A549 (cell line): ENCODE data around the gene ABHD8. TPM values are rescaled to one million over a fixed set of nuclear protein-coding genes. Genes with fewer than 3 reads are reported as not detected.

Source experiments
- ATAC-seq, 2 experiments: fragments of 200-7000 bp in 1 of 2; fragments of >200 bp in 1 of 2; cut with Nextera tagmentation in 1 of 2; cut with Tn5 transposase in 1 of 2; 3 replicates each; pipeline versions ENCODE4 v1.8.0 to v1.9.1; 2018 to 2020; ENCODE audit warnings: mild to moderate bottlenecking in 1 of 2, moderate library complexity in 1 of 2
- CTCF ChIA-PET: fragments of 300-600 bp; sonication (Branson Sonifier 250); formaldehyde crosslinking; extraction: SDS; loops from one replicate; lab custom pipeline; 2021; ENCODE audit warnings: antibody characterized with exemption, inconsistent platforms; lab: Yijun Ruan, JAX
- POLR2A ChIA-PET: fragments of 350-600 bp; formaldehyde crosslinking; extraction: SDS; loops from one replicate; lab custom pipeline; 2021; ENCODE audit warnings: antibody characterized with exemption, inconsistent platforms; lab: Yijun Ruan, JAX
- DNase-seq, 2 experiments: peaks; one replicate each; pipeline versions ENCODE4 v3.0.0 to v3.0.0-alpha.2; 2011 to 2016; ENCODE audit warnings: low read depth in 1 of 2, low spot score in 1 of 2
- FAIRE-seq: peaks from 2 replicates; lab custom pipeline; 2011; peaks lifted over from hg19 to GRCh38; lab: Jason Lieb, UNC
- H3K27ac ChIP-seq, 2 experiments: fragments of >200 bp; sonication (Bioruptor Twin); formaldehyde crosslinking; 3 replicates each; pipeline ENCODE4 v1.5.1; 2016 to 2017
- H3K4me1 ChIP-seq: fragments of >200 bp; sonication (Bioruptor Twin); formaldehyde crosslinking; 3 replicates; pipeline ENCODE4 v1.6.1; 2016
- H3K4me2 ChIP-seq: fragments of >200 bp; sonication (Bioruptor Twin); formaldehyde crosslinking; 3 replicates; pipeline ENCODE4 v1.6.1; 2016
- H3K4me3 ChIP-seq: fragments of >200 bp; sonication (Bioruptor Twin); formaldehyde crosslinking; 3 replicates; pipeline ENCODE4 v1.5.1; 2016
- H3K9me3 ChIP-seq: fragments of >200 bp; sonication (Bioruptor Twin); formaldehyde crosslinking; 3 replicates; pipeline ENCODE4 v1.6.1; 2016
- BHLHE40 ChIP-seq: IDR thresholded peaks from 2 replicates; pipeline ENCODE4 v1.6.1; 2012; ENCODE audit warnings: low read depth, low read length, inconsistent platforms
- CBX2 ChIP-seq: fragments of 200-600 bp; sonication (generic); IDR thresholded peaks from 2 replicates; pipeline ENCODE4 v1.6.1; 2016; ENCODE audit warnings: low read depth, mild to moderate bottlenecking, borderline replicate concordance
- CHD2 ChIP-seq: fragments of 150-350 bp; IDR thresholded peaks from 2 replicates; pipeline ENCODE4 v1.6.1; 2014; ENCODE audit warnings: low read length; ENCODE audit not compliant: partially characterized antibody
- E2F6 ChIP-seq: IDR thresholded peaks from 2 replicates; pipeline ENCODE4 v1.6.1; 2012; ENCODE audit warnings: low read depth, borderline replicate concordance
- HES2 ChIP-seq: fragments of >200 bp; sonication (Bioruptor Twin); formaldehyde crosslinking; IDR thresholded peaks from 2 replicates; pipeline ENCODE4 v1.6.1; 2016
- HOXB5 ChIP-seq: fragments of 250-450 bp; sonication (Bioruptor Pico); IDR thresholded peaks from 2 replicates; pipeline ENCODE4 v1.5.0; 2020; ENCODE audit warnings: mild to moderate bottlenecking, moderate library complexity
- JUN ChIP-seq, 2 experiments: fragments of >200 bp; sonication (Bioruptor Twin); formaldehyde crosslinking; IDR thresholded peaks; 2 replicates in 1 of 2; 3 replicates in 1 of 2; pipeline ENCODE4 v1.6.1; 2016 to 2017
- MAX ChIP-seq: IDR thresholded peaks from 2 replicates; pipeline ENCODE4 v1.6.1; 2012
- MAZ ChIP-seq: fragments of 150-350 bp; IDR thresholded peaks from 2 replicates; pipeline ENCODE4 v1.6.1; 2014; ENCODE audit warnings: antibody characterized with exemption, low read depth, low read length, borderline replicate concordance
- MYC ChIP-seq: IDR thresholded peaks from 2 replicates; pipeline ENCODE4 v1.6.1; 2012; ENCODE audit warnings: mild to moderate bottlenecking, inconsistent platforms, low read length, improper control_type of control experiment, borderline replicate concordance
- NPAS2 ChIP-seq: fragments of 250-450 bp; sonication (Bioruptor Pico); IDR thresholded peaks from 2 replicates; pipeline ENCODE4 v1.8.0; 2022; ENCODE audit warnings: mild to moderate bottlenecking, moderate library complexity, borderline replicate concordance
- NR3C1 ChIP-seq: fragments of >200 bp; sonication (Bioruptor Twin); formaldehyde crosslinking; IDR thresholded peaks from 3 replicates; pipeline ENCODE4 v1.6.1; 2017
- PBX3 ChIP-seq: IDR thresholded peaks from 2 replicates; pipeline ENCODE4 v1.6.1; 2012
- PHF8 ChIP-seq: fragments of 200-600 bp; sonication (generic); IDR thresholded peaks from 2 replicates; pipeline ENCODE4 v1.6.1; 2016; ENCODE audit warnings: low read depth, mild to moderate bottlenecking, antibody characterized with exemption, moderate library complexity, borderline replicate concordance
- POLR2A ChIP-seq: IDR thresholded peaks from 2 replicates; pipeline ENCODE4 v1.6.1; 2012; ENCODE audit warnings: mild to moderate bottlenecking, low read length
- RAD21 ChIP-seq, 2 experiments: fragments of >200 bp in 1 of 2; sonication (Bioruptor Twin) in 1 of 2; formaldehyde crosslinking in 1 of 2; IDR thresholded peaks in 1 of 2; conservative IDR thresholded peaks in 1 of 2; 2 replicates in 1 of 2; 3 replicates in 1 of 2; pipeline ENCODE4 v1.6.1; 2012 to 2018; ENCODE audit warnings: inconsistent platforms in 1 of 2
- RARB ChIP-seq: fragments of 250-450 bp; sonication (Bioruptor Pico); IDR thresholded peaks from 2 replicates; pipeline ENCODE4 v1.8.0; 2021; ENCODE audit warnings: mild to moderate bottlenecking, moderate library complexity
- RCOR1 ChIP-seq: fragments of 150-350 bp; IDR thresholded peaks from 2 replicates; pipeline ENCODE4 v1.6.1; 2014; ENCODE audit warnings: antibody characterized with exemption, low read length, low read depth
- RFX5 ChIP-seq: fragments of 450-650 bp; IDR thresholded peaks from 2 replicates; pipeline ENCODE4 v1.7.1; 2014; ENCODE audit warnings: antibody characterized with exemption, mild to moderate bottlenecking, moderate library complexity
- SMC3 ChIP-seq: fragments of >200 bp; sonication (Bioruptor Twin); formaldehyde crosslinking; IDR thresholded peaks from 3 replicates; pipeline ENCODE4 v1.6.1; 2018; ENCODE audit warnings: inconsistent platforms
- SREBF2 ChIP-seq: fragments of 450-650 bp; IDR thresholded peaks from 2 replicates; pipeline ENCODE4 v1.6.1; 2014; ENCODE audit warnings: mild to moderate bottlenecking, moderate library complexity
- WGBS: methylation state at CpG from one replicate; pipeline ENCODE4 v1.1.6; 2017; ENCODE audit errors: missing lambda C conversion rate; 5-methylcytosine and 5-hydroxymethylcytosine counted together
- polyA plus RNA-seq, 4 experiments: library from polyadenylated mRNA; depleted of rRNA in 3 of 4; stranded (reverse); fragments of >200 nt; fragmentation: RNase III in 1 of 4; extraction: RNeasy Plus Mini Kit Qiagen cat#74134 plus additional on column Dnase treatment in 1 of 4; gene quantifications; 2 replicates in 3 of 4; 3 replicates in 1 of 4; pipeline ENCODE4 v1.2.3, GENCODE V29; 2011 to 2017
- TF ChIP-seq, protein P1 (sequence below): fragments of >200 bp; sonication (Bioruptor Twin); formaldehyde crosslinking; IDR thresholded peaks from 3 replicates; pipeline ENCODE4 v1.5.1; 2016
- TF ChIP-seq, protein P2 (sequence below): fragments of >200 bp; sonication (Bioruptor Twin); formaldehyde crosslinking; IDR thresholded peaks from 3 replicates; pipeline ENCODE4 v1.6.1; 2016
- TF ChIP-seq, protein P3 (sequence below): fragments of 150-350 bp; IDR thresholded peaks from 2 replicates; pipeline ENCODE4 v1.6.1; 2014; ENCODE audit warnings: low read depth, mild to moderate bottlenecking, low read length

ABHD8 gene
- polyA plus RNA-seq, 2 of the 4 experiments (the other 2 are of a cell fraction), result 2.3 to 4.2 TPM

DNA sequence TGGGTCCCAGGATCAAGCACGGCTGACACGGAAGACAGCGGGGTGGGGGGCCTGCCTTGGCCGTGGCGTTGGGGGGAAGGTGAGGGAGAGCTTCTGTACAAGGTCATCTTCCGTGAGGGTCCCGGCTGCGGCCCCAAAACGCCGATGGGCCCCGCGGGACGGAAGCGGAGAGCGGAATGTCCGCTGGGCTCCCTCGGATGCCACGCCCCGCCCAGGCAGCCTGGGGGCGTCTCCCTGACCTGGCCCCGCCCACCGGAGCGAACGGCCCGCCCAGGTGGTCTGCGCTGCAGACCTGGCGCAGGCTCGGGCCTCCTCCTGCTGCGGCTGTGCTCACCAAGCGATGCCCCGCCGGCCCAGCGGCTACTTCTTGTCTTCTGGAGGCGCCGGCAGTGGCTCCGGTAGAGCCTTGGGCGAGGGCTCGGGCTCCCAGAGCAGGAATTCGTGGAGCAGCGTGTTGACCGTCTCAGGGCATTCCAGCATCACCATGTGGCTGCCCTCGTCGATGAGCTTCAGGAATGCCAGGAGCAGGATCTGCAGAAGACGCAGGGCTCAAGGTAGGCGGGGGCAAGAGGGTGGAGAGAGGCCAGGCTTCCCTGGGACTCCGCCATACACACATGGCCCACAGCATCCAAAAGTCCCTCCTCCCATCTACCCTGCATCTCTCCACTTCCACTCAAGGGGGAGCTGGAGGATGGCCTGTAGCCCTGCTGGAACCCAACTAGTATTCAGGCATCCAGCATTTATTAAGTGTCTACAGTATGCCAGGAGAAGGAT is 10.7 kb downstream of the ABHD8 start:
- peak; percentile 92 to 94 for DNase-seq
- Histone ChIP-seq H3K4me1 (peaks cover 23% of the 10 kb centered on the region; the same call in 2 of the 3 replicates), H3K9me3 (no peaks in the 10 kb centered on the region), H3K4me2 (peak overlapping the region; percentile 91), H3K27ac (peak overlapping the region; percentile 87 to 89), H3K4me3 (peak overlapping the region; percentile 67)
- WGBS, result 0% methylated on average over 3 of the region's 46 CpGs
- CTCF ChIA-PET, result interaction anchor here (0.5 to 9.0 kb wide), 22 partner anchors 8 to 472 kb away, joined by 3 to 98 read pairs (median 4); partner anchors contain the start of genes ABHD8, ANKLE1, DDA1 and MRPL34
- peak; percentile 93 to 94 for ATAC-seq
- POLR2A ChIA-PET, result interaction anchor here (0.5 to 1.4 kb wide), 8 partner anchors 12 to 209 kb away, joined by 3 to 15 read pairs (median 4); partner anchors contain the start of genes BABAM1, MRPL34 and USE1
- no peak for FAIRE-seq
- TF ChIP-seq JUN (IDR thresholded peaks at IDR 0.05) (peak in 1 of 2 experiments; percentile 77; a peak in 2 of 5 replicates), POLR2A (peak; percentile 59), NPAS2 (no peak), BHLHE40 (no peak), PHF8 (peak; percentile 47; the same call in 1 of the 2 replicates), HES2 (no peak), MYC (peak; percentile 19; the same call in 1 of the 2 replicates), E2F6 (peak; percentile 78; the same call in 1 of the 2 replicates), HOXB5 (CRISPR knock-in tag) (no peak), MAZ (0 out of 2 replicates have a peak, but pooled peaks have one; percentile 11), RFX5 (no peak), CHD2 (no peak), SMC3 (peak; percentile 47; the same call in 2 of the 3 replicates), RARB (CRISPR knock-in tag) (no peak), CBX2 (no peak), RCOR1 (no peak), NR3C1 (no peak), MAX (peak; percentile 95), RAD21 (conservative IDR thresholded peaks at IDR 0.05 in 1 of 2, IDR thresholded peaks at IDR 0.05 in 1 of 2) (peak; percentile 64 to 82), SREBF2 (no peak)
- TF ChIP-seq, protein P1, sequence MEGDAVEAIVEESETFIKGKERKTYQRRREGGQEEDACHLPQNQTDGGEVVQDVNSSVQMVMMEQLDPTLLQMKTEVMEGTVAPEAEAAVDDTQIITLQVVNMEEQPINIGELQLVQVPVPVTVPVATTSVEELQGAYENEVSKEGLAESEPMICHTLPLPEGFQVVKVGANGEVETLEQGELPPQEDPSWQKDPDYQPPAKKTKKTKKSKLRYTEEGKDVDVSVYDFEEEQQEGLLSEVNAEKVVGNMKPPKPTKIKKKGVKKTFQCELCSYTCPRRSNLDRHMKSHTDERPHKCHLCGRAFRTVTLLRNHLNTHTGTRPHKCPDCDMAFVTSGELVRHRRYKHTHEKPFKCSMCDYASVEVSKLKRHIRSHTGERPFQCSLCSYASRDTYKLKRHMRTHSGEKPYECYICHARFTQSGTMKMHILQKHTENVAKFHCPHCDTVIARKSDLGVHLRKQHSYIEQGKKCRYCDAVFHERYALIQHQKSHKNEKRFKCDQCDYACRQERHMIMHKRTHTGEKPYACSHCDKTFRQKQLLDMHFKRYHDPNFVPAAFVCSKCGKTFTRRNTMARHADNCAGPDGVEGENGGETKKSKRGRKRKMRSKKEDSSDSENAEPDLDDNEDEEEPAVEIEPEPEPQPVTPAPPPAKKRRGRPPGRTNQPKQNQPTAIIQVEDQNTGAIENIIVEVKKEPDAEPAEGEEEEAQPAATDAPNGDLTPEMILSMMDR, result peak; percentile 55
- TF ChIP-seq, protein P2, sequence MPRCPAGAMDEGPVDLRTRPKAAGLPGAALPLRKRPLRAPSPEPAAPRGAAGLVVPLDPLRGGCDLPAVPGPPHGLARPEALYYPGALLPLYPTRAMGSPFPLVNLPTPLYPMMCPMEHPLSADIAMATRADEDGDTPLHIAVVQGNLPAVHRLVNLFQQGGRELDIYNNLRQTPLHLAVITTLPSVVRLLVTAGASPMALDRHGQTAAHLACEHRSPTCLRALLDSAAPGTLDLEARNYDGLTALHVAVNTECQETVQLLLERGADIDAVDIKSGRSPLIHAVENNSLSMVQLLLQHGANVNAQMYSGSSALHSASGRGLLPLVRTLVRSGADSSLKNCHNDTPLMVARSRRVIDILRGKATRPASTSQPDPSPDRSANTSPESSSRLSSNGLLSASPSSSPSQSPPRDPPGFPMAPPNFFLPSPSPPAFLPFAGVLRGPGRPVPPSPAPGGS, result 0 out of 3 replicates have a peak, but pooled peaks have one; percentile 47

DNA sequence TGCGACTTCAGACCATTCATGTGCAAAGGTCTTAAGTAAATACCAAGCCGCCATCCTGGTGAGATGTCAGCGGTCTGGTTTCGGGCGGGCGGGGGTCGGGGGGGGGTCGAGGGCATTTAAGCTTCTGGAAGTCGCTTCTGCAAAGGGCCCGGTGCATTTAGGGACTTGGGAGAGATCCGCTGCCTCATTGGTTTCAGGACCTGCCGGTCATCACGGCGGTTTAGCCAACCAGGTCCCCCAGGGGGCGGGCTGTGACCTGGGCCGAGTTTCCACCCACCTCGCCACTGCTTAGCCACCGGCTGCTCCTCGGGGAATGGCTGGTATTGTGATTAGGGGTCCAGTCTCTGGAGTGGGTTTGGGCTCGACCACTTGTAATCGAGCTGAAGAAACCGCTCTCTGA is 13.7 kb downstream of the ABHD8 start:
- TF ChIP-seq PBX3, result peak; percentile 85
- TF ChIP-seq, protein P3, sequence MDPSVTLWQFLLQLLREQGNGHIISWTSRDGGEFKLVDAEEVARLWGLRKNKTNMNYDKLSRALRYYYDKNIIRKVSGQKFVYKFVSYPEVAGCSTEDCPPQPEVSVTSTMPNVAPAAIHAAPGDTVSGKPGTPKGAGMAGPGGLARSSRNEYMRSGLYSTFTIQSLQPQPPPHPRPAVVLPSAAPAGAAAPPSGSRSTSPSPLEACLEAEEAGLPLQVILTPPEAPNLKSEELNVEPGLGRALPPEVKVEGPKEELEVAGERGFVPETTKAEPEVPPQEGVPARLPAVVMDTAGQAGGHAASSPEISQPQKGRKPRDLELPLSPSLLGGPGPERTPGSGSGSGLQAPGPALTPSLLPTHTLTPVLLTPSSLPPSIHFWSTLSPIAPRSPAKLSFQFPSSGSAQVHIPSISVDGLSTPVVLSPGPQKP, result no peak
- FAIRE-seq (no peak), DNase-seq (peak; percentile 89 to 91), ATAC-seq (peak; percentile 47 to 50; a peak in 4 of 6 replicates)
- Histone ChIP-seq H3K27ac (0 out of 6 replicates have a peak overlapping the region, but pooled peaks of 1 of the 2 experiments have one; percentile 41), H3K4me1 (peaks cover 13% of the 10 kb centered on the region; the same call in 2 of the 3 replicates), H3K4me2 (peak overlapping the region; percentile 63), H3K9me3 (no peaks in the 10 kb centered on the region), H3K4me3 (no peak overlapping the region)
- POLR2A ChIA-PET, result no interaction called here
- 21% methylated on average over 9 of the region's 22 CpGs for WGBS
- CTCF ChIA-PET, result interaction anchor here (1.3 to 9.0 kb wide), 3 partner anchors 16 to 30 kb away, joined by 3 to 98 read pairs (median 10); partner anchors contain the start of genes ABHD8, DDA1 and MRPL34
